22Rv1 (cell line): ENCODE measurements around the gene COPS9.

Source experiments
- ZFX ChIP-seq: fragments of 450-650 bp; IDR thresholded peaks from 2 replicates; pipeline ENCODE4 v1.6.1; 2017; ENCODE audit warnings: antibody characterized with exemption, borderline replicate concordance
- TF ChIP-seq, protein P1 (sequence below): fragments of 450-650 bp; IDR thresholded peaks from 2 replicates; pipeline ENCODE4 v1.5.1; 2017; ENCODE audit warnings: mild to moderate bottlenecking

DNA sequence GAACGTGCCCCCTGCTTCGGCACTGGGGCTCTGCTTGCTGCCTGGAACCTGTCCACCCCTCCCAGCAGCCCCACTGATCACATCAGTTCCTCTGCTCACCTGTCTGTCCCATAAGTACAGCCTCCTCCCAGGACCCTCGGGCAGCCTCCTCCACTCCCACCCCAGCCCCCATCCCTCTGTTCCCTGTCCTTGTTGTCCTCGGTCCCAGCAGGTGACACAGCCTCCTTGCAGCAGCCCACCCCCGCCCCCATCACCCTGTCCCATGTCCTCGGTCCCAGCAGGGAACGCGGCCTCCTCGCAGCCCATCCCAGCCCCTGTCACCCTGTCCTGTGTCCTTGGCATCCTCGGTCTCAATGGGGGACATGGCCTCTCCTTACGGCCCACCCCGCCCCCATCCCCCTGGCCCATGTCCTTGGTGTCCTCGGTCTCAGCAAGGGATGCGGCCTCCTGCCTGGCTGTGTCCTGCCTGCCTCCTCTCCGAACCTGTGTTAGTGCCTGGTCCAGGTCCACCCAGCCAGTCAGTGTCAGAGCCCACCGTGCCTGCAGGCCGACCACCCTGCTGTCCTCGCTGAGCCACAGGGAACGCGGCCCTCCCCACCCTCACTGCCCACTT is 8.7 kb upstream of the COPS9 start:
- TF ChIP-seq, protein P1, sequence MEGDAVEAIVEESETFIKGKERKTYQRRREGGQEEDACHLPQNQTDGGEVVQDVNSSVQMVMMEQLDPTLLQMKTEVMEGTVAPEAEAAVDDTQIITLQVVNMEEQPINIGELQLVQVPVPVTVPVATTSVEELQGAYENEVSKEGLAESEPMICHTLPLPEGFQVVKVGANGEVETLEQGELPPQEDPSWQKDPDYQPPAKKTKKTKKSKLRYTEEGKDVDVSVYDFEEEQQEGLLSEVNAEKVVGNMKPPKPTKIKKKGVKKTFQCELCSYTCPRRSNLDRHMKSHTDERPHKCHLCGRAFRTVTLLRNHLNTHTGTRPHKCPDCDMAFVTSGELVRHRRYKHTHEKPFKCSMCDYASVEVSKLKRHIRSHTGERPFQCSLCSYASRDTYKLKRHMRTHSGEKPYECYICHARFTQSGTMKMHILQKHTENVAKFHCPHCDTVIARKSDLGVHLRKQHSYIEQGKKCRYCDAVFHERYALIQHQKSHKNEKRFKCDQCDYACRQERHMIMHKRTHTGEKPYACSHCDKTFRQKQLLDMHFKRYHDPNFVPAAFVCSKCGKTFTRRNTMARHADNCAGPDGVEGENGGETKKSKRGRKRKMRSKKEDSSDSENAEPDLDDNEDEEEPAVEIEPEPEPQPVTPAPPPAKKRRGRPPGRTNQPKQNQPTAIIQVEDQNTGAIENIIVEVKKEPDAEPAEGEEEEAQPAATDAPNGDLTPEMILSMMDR = no peak
- TF ChIP-seq ZFX = no peak
